HL-60 (cell line): Measurements from ENCODE around the gene TMEM150A.
"Not testable (repeated sequence)": the region's sequence is repeated elsewhere in the genome, so short reads cannot be mapped to it uniquely, and the experiment has no call there.

Source experiments
- POLR2AphosphoS5 ChIP-seq: IDR thresholded peaks from 2 replicates; pipeline ENCODE4 v1.6.1; 2012; ENCODE audit warnings: low read depth
- TF ChIP-seq, protein P1 (sequence below): IDR thresholded peaks from one replicate; pipeline ENCODE4 v1.5.1; 2011; ENCODE audit warnings: low read length, control low read depth, inconsistent platforms; ENCODE audit not compliant: insufficient read depth
- TF ChIP-seq, protein P2 (sequence below): IDR thresholded peaks from 2 replicates; pipeline ENCODE4 v1.6.1; 2012; ENCODE audit warnings: low read depth; ENCODE audit not compliant: insufficient replicate concordance

GRCh38 chr2:85614757-85615156, 12.3 kb upstream of the TMEM150A start:
- TF ChIP-seq, protein P1, sequence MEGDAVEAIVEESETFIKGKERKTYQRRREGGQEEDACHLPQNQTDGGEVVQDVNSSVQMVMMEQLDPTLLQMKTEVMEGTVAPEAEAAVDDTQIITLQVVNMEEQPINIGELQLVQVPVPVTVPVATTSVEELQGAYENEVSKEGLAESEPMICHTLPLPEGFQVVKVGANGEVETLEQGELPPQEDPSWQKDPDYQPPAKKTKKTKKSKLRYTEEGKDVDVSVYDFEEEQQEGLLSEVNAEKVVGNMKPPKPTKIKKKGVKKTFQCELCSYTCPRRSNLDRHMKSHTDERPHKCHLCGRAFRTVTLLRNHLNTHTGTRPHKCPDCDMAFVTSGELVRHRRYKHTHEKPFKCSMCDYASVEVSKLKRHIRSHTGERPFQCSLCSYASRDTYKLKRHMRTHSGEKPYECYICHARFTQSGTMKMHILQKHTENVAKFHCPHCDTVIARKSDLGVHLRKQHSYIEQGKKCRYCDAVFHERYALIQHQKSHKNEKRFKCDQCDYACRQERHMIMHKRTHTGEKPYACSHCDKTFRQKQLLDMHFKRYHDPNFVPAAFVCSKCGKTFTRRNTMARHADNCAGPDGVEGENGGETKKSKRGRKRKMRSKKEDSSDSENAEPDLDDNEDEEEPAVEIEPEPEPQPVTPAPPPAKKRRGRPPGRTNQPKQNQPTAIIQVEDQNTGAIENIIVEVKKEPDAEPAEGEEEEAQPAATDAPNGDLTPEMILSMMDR = not testable (repeated sequence)
- TF ChIP-seq, protein P2, sequence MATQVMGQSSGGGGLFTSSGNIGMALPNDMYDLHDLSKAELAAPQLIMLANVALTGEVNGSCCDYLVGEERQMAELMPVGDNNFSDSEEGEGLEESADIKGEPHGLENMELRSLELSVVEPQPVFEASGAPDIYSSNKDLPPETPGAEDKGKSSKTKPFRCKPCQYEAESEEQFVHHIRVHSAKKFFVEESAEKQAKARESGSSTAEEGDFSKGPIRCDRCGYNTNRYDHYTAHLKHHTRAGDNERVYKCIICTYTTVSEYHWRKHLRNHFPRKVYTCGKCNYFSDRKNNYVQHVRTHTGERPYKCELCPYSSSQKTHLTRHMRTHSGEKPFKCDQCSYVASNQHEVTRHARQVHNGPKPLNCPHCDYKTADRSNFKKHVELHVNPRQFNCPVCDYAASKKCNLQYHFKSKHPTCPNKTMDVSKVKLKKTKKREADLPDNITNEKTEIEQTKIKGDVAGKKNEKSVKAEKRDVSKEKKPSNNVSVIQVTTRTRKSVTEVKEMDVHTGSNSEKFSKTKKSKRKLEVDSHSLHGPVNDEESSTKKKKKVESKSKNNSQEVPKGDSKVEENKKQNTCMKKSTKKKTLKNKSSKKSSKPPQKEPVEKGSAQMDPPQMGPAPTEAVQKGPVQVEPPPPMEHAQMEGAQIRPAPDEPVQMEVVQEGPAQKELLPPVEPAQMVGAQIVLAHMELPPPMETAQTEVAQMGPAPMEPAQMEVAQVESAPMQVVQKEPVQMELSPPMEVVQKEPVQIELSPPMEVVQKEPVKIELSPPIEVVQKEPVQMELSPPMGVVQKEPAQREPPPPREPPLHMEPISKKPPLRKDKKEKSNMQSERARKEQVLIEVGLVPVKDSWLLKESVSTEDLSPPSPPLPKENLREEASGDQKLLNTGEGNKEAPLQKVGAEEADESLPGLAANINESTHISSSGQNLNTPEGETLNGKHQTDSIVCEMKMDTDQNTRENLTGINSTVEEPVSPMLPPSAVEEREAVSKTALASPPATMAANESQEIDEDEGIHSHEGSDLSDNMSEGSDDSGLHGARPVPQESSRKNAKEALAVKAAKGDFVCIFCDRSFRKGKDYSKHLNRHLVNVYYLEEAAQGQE = not testable (repeated sequence)
- TF ChIP-seq POLR2AphosphoS5 = not testable (repeated sequence)
